ENCODE measurements around the gene PDGFA.

The PDGFA gene

DNA sequence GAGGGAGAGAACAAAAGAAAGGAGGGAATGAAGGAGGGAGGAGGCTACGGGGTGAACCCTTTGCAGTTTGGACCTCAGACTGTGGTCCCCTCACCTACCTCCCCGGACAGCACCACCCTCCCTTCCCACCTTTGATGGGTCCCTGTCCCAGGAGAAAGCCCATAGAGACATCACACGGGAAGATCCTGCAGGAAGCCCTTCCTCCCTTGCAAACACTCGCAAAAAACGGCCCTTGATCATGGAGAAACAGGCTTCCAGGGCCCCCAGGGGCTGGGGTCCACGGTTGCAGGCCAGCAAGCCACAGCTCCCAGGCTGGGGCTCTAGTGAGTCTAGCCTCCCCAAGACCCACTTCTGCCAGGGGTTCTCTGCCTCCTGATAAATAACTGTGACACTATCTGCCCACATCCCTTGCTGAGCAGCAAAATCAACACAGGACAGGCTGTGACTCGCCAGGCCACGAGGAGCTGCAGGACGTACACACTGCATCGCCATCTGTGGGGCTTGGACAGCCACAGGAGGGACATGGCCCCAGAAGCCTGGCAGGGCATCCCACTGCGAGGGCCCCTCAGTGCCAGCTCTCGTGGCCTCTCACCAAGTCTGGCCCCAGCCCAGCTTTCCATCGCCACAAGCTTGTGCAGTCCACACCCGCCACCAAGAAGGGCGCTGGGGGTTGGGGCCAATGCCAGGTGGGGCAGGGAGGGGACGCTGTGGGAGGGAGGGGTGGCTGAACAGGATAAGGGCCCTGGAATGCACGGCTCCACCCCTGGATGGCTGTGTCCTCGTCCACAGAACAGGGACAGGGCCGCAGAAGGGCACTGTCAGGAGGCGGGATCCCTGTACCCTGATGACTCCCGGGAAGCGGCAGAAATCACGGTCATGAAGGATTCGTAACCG, 34.2 kb downstream of the PDGFA start:
- DNase-seq = no peak

DNA sequence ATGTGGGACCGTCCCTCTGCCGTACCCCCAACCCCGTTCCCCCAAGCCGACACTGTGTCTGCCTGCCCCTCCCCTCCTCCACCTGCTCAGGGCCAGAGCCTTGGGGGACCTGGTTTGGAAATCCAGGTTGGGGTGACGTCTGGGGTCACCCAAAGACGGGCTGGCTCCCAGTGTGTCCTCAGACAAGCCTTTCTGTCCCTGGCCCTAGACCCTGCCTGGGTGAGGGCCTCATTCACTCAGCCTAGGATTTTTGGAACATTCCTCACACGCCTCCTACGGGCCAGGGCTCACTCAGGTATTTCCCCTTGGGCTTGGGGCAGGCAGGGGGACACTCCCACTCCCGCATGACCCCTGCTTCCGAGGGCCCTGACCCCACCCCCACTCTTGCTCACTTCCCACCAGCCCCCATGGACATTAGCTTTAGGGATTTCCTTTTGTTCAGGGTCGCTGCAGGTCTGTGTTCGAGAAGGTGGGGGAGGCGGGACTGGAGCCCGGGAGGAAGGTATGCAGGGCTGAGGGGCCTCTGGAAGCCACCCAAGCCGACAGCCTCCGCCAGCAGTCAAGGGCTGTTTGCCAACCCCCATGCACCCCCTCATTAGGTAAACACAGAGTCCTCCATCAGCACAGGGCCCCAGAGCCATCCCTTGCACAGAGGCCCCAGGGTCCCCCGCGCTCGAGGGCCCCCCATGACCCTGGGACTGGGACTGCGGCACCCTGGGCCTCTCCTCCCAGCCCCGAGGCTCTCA, 35.1 kb downstream of the PDGFA start:
- no peak for DNase-seq

DNA sequence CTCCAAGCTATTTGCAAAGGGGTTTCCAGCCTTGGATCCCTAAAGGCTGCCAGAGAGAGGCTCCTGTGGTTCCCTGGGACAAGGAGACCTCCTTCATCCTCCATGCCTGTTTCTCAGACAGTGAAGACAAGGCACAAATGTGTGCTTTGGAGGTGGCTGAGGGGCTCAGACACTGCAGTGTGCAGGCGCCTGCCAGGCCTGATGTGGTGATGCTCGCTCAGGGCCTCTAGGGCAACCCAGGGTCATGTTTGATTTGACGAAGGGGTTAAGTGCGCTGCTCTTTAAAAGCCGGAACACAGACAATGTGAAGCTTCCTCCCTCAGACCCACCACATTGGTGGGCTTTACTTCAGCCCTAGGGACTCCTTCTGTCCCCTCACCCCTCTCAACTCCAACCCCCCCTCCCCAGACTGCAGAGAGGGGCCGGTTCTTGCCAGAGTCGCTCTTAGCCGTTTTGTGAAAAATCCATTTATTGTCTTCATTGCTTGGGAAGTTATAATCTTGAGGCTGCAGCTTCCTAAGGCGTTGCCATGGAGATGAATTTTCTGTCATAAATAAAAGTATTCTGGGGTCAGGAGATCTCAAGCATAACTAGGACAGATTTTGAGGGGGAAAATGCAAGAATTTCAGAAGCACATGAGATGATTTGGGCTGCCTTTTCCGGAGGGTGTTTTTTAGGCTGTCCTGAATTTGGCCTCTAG, 35.8 kb downstream of the PDGFA start:
- no peak for DNase-seq

DNA sequence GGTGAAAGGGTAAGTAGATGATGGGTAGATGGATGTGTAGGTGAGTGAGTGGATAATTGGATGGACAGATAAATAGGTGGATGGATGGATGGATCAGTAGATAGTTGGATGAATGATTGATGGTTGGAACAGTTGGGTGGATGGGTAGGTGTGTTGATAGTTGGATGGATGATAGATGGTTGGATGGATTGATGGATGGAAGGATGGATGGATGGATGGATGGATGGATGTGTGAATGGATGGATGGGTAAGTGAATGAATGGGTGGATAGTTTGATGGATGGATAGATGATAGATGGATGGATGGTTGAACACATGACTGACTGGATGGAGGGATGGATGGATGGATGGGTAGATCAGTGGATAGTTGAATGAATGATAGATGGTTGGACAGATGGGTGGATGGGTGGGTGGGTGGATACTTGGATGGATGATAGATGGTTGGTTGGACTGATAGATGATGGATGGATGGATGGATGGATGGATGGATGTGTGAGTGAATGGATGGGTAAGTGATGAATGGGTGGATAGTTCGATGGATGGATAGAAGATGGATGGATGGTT, 37.0 kb downstream of the PDGFA start:
- DNase-seq = no peak

DNA sequence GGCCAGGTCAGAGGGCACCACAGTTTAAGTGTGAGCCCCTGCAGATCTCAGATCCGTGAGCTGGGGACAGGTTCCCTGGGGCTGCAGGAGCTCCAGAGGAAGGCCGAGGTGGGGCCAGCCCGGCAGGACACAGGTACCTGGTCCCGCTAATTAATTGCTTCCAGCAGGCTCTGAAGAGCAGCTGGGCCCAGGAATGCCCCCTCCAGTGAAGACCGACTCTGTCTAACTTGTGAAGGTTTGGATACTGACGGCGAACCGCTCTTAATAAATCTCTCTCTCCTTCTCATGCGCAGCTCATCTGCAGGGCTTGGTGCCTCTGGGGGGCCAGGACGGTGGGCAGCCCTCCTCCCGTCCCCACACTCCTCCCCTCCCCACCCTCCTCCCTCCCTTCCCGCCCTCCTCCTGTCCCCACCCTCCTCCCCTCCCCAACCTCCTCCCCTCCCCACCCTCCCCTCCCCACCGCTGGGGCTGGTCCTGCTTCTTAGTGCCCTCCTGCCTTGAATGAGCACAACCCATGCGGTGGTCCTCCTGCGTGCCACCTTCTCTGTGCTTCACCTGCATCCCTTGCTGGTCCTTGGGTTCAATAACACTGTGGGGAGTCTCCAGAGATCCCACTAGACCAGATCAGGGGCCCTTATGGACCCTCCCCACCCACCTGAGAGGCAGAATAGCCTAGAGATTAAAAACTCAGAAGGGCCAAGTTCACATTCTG, 38.3 kb downstream of the PDGFA start:
- DNase-seq = no peak

DNA sequence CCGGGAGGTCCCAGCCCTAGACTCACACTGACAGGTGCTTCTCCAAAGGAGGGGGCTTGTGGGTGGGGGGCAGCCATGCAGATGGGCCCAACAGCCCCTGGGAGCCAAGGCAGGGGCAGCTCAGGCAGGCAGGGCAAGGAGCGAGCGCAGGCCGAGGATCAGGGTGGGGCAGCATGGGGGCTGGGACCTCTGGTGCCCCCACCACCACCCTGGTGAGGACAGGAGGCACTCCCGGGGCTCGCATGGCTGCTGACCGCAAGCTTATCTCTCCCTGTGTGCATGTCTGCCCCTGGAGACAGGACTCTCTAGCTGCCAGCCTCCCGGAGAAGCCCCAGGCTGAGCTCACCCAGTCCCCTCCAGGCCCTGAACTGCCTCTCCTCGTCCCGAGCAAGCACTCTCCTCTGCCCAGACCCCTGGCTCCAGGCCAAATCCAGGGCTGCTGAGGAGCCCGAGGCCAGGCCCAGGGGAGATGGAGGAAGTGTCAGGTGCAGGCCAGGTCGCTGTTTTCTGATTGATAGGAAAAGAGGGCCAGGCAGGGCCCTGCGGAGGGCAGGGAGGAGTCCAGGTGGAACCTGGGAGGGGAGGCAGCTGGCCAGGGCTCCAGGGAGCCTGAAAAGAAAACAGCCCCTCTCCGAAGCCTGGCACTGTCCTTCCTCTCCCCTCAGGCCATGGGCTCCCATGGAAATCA, 39.0 kb downstream of the PDGFA start:
- DNase-seq = no peak

DNA sequence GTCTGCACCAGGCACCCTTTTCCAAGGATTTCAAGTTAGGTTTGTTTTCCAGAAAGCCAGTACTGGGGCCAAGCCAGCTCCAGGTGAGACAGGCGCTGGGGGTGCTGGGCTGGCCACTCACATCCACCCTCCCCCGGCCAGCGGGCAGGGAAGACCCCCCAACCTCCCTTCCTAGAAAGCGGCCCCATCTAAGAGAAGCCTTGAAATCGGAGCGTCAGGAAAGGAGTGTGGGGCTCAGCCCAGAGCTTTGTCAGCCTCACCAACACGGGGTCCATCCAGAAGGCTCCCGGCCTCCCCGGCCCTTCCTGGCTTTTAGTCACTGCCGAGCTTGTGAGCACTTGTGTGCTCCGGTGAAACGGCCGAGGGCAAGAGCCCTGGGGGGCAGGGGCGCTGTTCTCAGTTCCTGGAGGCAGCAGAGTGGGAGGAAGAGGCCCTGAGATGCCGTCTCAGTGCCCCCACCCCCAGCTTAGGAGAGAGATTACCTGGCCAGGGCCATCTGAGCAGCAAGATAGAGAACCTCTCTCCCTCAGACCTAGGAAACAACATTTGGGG, 39.6 kb downstream of the PDGFA start:
- no peak for DNase-seq

DNA sequence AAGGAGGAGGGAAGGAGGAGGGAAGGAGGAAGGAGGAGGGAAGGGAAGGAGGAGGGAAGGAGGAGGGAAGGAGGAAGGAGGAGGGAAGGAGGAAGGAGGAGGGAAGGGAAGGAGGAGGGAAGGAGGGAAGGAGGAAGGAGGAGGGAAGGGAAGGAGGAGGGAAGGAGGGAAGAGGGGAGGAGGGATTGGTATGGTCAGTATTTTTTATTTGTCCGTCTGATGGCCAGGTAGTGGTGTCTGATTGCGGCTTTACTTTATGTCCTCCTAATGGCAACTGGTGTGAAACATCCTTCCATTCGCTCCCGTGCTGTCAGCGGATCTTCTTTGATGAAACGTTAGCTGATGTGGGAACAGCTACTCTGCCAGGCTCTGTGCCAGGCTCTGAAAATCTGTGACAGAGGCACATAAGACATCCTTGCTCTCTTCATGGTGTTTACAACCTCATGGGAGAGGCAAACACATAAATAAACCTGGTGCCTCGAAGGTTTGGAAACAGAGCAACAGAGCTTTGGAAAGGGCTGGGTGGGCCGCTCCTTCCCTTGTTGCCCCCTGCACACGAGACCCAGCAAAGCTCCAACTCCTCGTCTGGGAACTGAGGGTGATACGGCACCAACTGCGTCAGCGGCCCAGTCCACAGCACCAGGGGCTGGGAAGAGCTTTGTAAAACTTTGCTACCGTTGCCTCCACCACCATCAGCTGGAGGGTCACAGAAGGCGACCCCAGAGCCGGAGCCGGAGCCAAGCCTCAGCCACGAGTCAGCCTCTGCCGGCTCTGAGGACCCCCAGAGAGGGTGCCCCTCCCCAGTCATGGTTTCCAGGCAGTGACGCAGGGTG, 40.3 kb downstream of the PDGFA start:
- DNase-seq = no peak

DNA sequence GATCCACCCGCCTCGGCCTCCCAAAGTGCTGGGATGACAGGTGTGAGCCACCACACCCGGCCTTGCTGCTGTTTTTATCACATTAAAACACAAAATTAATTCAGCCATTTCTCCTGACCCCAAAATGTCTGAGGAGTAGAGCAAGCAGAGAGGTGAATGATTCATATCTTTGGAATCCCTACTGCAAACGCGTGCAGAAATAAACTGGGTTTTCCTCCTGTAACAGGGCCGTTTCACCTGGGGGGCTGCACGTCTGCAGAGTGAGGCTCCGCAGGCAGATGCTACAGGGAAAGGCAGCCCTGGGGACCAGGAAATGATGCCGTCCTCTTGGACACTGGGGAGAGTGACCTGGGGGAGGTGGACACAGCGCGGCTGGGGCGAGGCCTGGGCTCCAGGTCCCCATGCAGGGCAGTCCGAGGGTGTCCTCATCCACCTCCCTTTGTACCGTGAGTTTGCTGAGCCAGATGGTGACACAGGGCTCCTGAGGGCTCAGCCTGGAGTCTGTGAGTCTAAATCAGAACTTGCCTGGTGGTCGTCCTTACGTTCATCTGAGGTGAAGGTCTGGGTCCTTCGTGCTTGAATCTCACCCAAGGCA, 41.9 kb downstream of the PDGFA start:
- DNase-seq = no peak

DNA sequence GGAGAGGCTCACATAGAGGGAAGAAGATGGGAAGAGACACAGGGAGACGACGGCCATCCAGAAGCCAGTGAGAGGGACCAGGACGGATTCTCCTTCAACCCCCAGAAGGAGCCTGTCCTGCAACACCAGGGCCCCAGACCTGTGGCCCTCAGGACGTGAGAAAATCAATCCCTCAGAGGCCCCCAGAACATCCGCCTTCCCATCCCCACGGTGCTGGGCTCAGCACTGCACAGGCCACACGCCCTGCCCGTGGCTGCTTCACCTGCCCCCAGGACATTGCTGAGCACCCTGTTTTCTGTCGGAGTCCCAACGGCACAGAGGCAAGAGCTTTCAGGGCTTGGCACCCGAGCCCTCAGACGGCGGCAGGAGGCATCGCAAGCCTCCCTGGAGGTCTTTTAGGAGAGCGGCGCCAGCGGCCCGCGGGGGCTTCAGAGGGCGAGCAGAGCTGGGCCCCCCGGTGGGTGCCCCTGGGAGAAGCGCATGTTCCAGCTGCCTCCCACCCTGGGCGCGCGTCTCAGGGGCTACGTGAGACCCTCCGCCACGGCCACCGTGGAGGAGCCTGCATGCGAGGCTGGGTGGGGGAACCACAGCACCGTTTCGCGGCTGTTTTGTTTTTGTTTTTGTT, 42.8 kb downstream of the PDGFA start:
- no peak for DNase-seq

DNA sequence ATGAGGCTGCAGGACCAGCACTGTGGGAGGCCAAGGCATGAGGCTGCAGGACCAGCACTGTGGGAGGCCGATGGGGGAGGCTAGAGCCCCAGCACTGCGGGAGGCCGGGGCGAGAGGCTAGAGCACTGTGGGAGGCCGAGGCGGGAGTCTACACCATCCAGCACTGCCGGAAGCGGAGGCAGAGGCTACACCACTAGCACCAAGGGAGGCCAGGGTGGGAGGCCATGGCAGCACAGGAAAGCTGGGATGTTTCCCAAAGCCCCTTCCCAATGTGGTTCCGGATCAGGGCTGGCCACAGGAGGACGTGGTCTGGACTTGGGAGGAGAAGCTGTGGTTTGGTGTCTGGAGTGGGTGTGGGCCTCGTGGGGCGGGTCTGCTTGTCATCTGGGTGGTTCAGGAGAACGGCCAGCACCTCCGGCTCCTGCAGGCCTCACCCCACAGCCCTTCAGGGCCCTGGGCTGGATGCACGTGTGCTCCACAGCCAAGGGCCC, 43.6 kb downstream of the PDGFA start:
- no peak for DNase-seq

DNA sequence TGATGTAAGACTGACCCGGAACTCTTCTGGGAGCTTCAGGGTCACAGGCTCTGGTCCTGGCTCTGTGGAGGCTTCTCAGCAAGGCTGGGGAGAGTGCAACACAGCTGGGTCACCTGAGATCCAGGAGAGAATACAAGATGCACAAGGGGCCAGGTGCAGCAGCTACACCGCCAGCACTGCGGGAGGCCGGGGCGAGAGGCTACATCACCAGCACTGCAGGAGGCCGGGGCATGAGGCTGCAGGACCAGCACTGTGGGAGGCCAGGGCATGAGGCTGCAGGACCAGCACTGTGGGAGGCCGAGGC, 44.3 kb downstream of the PDGFA start:
- DNase-seq = no peak

DNA sequence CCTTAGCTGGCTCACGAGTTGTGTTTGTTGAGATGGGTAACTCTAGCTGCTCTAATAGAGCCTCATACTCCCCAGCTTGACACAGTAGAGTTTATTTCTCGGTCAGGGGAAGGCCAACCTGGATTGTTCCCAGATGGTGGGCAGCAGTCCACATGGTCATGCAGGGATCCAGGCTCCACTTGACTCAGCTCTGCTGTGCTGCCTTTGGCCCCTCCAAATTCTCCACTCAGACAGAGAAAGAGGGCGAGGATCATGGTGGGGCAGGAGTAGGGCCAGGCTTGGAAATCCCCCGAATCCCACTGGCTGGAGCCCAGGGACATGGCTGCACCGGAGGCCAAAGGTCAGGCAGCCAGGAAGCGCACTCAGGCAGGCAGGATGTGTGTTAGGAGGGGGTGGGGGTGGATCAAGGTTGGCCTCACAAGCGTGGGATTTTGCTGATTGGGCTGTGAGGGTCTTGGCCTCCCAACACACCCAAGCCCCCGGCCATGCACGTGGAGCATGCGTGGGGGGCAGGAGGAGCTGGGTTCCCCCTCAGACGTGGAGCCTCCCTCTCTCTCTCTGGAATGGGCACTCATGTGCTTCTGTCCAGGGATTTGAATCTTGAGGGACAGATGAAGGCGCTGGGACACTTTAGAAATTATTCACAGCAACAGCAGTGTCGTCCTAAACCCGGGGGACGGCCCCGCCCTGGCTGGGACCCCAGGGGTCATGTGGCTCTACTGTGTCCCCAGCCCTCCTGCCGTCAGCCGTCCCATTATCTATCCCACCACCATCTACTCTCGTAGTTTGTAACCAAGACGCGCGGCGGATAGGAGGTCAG, 44.8 kb downstream of the PDGFA start:
- no peak for DNase-seq

DNA sequence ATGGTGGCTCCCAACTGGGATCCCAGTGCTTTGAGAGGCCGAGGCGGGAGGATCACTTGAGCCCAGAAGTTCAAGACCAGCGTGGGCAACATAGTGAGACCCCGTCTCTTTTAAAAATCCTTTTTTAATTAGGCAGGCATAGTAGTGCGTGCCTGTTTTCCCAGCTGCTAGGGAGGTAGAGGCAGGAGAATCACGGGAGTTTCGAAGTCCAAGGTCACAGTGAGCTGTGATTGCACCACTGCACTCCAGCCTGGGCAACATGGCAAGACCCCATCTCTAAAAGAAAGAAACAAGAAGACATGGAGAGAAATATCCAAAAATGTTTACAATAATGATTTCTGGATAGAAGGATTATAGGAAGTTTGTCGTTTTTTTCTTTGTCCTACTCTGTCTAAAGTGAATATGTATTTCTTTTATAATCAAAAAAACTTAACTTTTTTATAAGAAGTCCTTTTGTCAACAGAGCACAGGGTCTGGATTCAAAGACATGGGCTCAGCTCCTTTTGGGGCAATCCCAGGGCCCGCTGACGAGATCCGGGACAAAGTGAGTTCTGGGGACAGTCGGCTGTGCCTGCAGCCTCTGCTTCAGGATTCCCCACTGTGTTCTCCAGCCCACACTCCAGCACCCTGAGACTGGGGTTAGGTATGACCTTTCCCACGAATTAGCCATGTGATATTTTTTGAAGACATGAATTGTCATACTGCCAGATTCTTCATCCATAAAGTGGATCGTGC, 45.6 kb downstream of the PDGFA start:
- DNase-seq = no peak

DNA sequence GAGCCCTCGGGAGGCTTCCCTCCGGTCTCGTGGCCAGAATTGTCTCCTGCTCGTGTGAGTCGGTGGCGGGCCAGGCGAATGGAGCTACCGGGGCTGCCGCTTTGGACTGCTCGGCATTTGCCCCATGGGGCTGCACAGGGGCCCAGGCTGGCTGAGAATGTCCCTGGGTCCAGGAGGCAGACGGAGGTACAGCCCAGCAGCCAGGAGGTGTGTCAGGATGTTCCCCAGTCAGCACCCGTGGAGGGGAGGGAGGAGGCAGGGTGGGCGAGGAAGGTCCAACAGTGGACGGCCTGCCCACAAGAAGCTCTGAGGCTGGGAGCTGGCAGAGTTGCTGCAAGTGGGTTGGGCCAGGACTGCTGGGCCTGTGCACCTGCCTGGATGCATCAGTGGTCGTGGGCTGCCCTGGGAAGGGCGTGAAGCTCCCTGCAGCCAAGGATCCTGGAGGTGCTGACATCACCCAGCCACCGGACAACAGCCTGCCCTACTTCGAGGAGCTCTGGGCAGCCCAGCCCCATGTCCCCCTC, 46.4 kb downstream of the PDGFA start:
- no peak for DNase-seq

DNA sequence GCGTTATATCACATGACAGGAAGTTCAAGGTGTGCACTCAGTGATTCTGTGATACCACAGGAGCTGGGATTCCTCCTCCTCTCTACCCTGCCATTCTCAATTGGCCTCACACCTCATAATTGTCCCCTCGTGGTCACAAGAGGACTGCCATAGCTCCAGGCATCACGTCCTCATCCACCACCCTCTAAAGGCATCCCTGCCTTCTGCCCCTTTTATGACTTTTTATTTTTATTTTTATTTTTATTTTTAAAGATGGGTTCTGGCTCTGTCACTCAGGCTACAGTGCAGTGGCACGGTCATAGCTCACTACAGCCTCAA, 47.0 kb downstream of the PDGFA start:
- DNase-seq = no peak

DNA sequence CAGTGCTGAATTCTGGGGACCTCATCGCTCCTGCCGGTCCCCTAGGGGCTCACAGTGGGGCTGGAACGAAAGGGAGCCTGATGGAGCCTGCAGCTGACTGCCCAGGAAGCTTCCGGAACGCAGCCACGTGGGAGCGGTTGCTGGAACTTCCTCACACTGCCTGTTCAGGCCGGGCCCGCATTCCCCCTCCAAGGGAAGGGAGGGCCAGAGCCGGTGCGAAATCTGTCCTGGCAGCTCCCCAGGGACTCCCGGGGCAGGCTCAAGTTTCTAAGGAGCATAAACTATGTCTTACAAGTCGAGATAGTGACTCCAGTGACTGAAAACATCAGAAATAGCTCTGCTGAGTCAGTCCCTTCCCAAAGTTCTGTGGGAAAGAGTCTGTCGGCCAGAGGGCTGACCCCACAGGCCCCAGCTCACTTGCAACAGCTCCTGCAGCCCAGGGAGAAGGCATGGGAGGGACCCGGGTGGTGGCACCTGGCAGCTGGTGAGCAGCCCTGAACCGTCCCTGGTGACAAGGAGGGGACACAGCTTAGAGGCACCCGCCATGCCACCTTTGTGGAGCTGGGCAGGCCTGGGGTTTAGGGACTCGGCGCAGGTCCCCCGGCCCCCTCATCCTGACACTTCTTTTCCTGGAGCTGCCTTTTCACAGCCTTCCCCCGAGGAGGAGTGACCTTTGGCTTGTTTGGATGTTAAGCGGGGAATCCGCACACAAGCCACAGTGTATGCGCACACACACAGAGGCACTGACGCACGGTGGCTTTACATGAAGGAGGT, 47.6 kb downstream of the PDGFA start:
- DNase-seq = no peak

Data from cortex of kidney (tissue), 1 donor.